Endothelial cell of umbilical vein (primary cell): ENCODE results near the gene BRI3. TPM values are rescaled to one million over a fixed set of nuclear protein-coding genes. Genes with fewer than 3 reads are reported as not detected.

Experiments
- BruUV-seq: library from RNA; stranded (reverse); fragments of 400-500 nt; replicated peaks from 2 replicates; lab custom pipeline; 2021; lab: Mats Ljungman, UMichigan
- CTCF ChIA-PET: fragments of 300-600, 350-600 bp; sonication (Branson Sonifier 250); formaldehyde crosslinking; loops from one replicate; lab custom pipeline; 2021; ENCODE audit warnings: antibody characterized with exemption, inconsistent platforms; lab: Charles Lee
- POLR2A ChIA-PET: fragments of 300-600, 350-600 bp; sonication (Branson Sonifier 250); formaldehyde crosslinking; loops from one replicate; lab custom pipeline; 2021; ENCODE audit warnings: antibody characterized with exemption, inconsistent platforms; lab: Charles Lee
- DNase-seq: peaks from one replicate; pipeline ENCODE4 v3.0.0-alpha.2; 2011; ENCODE audit warnings: low read depth, low spot score
- FAIRE-seq: peaks from 2 replicates; lab custom pipeline; 2011; peaks lifted over from hg19 to GRCh38; lab: Jason Lieb, UNC
- H2AFZ ChIP-seq: 2 replicates; pipeline ENCODE4 v1.6.0; 2012; ENCODE audit warnings: low read depth, low read length, control low read depth, inconsistent platforms
- H3K27ac ChIP-seq: 2 replicates; pipeline ENCODE4 v1.5.1; 2011; ENCODE audit warnings: low read depth, mild to moderate bottlenecking, control low read depth, low read length, moderate library complexity; ENCODE audit not compliant: insufficient read depth
- H3K27me3 ChIP-seq, 2 experiments: 2 replicates each; pipeline versions ENCODE4 v1.6.0 to v1.6.1; 2011; ENCODE audit warnings: low read length in 2 of 2, mixed read lengths in 1 of 2; ENCODE audit not compliant: control insufficient read depth in 2 of 2, insufficient read depth in 2 of 2
- H3K36me3 ChIP-seq, 2 experiments: 2 replicates in 1 of 2; 3 replicates in 1 of 2; pipeline ENCODE4 v1.5.1; 2011; ENCODE audit warnings: low read length in 2 of 2, mild to moderate bottlenecking in 1 of 2, moderate library complexity in 1 of 2; ENCODE audit not compliant: control insufficient read depth in 2 of 2, insufficient read depth in 2 of 2; ENCODE audit errors: extremely low read depth in 1 of 2
- H3K4me1 ChIP-seq: 3 replicates; pipeline ENCODE4 v1.5.1; 2011; ENCODE audit warnings: mild to moderate bottlenecking, low read length; ENCODE audit not compliant: control insufficient read depth, insufficient read depth; ENCODE audit errors: extremely low read depth
- H3K4me2 ChIP-seq: 2 replicates; pipeline ENCODE4 v1.6.1; 2011; ENCODE audit warnings: low read length, control low read depth, mixed read lengths; ENCODE audit not compliant: insufficient read depth
- H3K4me3 ChIP-seq, 3 experiments: fragments of 200-600 bp in 1 of 3; sonication (generic), shearing (Covaris generic) in 1 of 3; replicated peaks in 1 of 3; 2 replicates each; pipeline ENCODE4 v1.5.1; 2011 to 2016; ENCODE audit warnings: control low read depth in 3 of 3, low read length in 3 of 3, mild to moderate bottlenecking in 2 of 3, inconsistent platforms in 1 of 3, low read depth in 1 of 3, moderate library complexity in 1 of 3; ENCODE audit not compliant: insufficient read depth in 1 of 3
- H3K79me2 ChIP-seq: 2 replicates; pipeline ENCODE4 v1.6.0; 2012; ENCODE audit warnings: low read length, inconsistent platforms; ENCODE audit not compliant: control insufficient read depth, insufficient read depth
- H3K9ac ChIP-seq: replicated peaks from 2 replicates; pipeline ENCODE3; 2011; ENCODE audit warnings: low read length, control low read depth; ENCODE audit not compliant: insufficient read depth; ENCODE audit errors: extremely low read depth
- H3K9me1 ChIP-seq: replicated peaks from 3 replicates; pipeline ENCODE4 v1.6.0; 2011; ENCODE audit warnings: mild to moderate bottlenecking, low read length; ENCODE audit not compliant: control insufficient read depth, insufficient read depth; ENCODE audit errors: extremely low read depth
- H3K9me3 ChIP-seq: replicated peaks from 2 replicates; pipeline ENCODE4 v1.5.1; 2012; ENCODE audit warnings: low read length, inconsistent platforms; ENCODE audit not compliant: control insufficient read depth, insufficient read depth
- H4K20me1 ChIP-seq: replicated peaks from 2 replicates; pipeline ENCODE3; 2011; ENCODE audit warnings: mild to moderate bottlenecking, low read length; ENCODE audit not compliant: control insufficient read depth, insufficient read depth; ENCODE audit errors: extremely low read depth
- FOS ChIP-seq: IDR thresholded peaks from 2 replicates; pipeline ENCODE4 v1.6.1; 2011; ENCODE audit warnings: mild to moderate bottlenecking, low read length, moderate library complexity, borderline replicate concordance; ENCODE audit not compliant: insufficient read depth
- GATA2 ChIP-seq: IDR thresholded peaks from 2 replicates; pipeline ENCODE4 v1.7.0; 2011; ENCODE audit warnings: low read depth, mild to moderate bottlenecking, moderate library complexity, mixed read lengths, low read length; ENCODE audit not compliant: insufficient read length, insufficient read depth
- POLR2AphosphoS5 ChIP-seq: IDR thresholded peaks from 2 replicates; pipeline ENCODE4 v1.6.1; 2012; ENCODE audit warnings: low read depth, mild to moderate bottlenecking, control low read depth, low read length, moderate library complexity; ENCODE audit not compliant: insufficient read depth
- dilution Hi-C: fragments of 300-500 bp; cut with MboI; formaldehyde crosslinking; loops from one replicate; pipeline ENCODE4 v1.15.0; 2019; ENCODE audit warnings: low sequenced_read_pairs; ENCODE audit not compliant: extremely low pct_ligation_motif_present
- intact Hi-C: fragments of 100-400 bp; cut with micrococcal nuclease; formaldehyde crosslinking; loops from one replicate; pipeline ENCODE4 v1.10.0; 2022
- polyA plus RNA-seq, 4 experiments: library from polyadenylated mRNA; depleted of rRNA in 3 of 4; stranded (reverse) in 3 of 4; unstranded in 1 of 4; fragments of >200 nt; gene quantifications; 2 replicates each; pipeline versions ENCODE4 v1.2.1 to v1.2.3, GENCODE V29; 2011 to 2012; ENCODE audit warnings: missing spikeins in 1 of 4
- total RNA-seq: library from RNA; stranded (reverse); gene quantifications from 2 replicates; pipeline ENCODE4 v1.2.3, GENCODE V29; 2021
- TF ChIP-seq, protein P1 (sequence below): IDR thresholded peaks from 2 replicates; pipeline ENCODE4 v1.6.1; 2011; ENCODE audit not compliant: insufficient read depth, insufficient read length
- TF ChIP-seq, protein P2 (sequence below), 2 donors: IDR thresholded peaks; 1 replicate in 1 of 2; 2 replicates in 1 of 2; pipeline ENCODE4 v1.5.1; 2011; ENCODE audit warnings: low read length in 2 of 2, mild to moderate bottlenecking in 2 of 2, moderate library complexity in 2 of 2, control low read depth in 1 of 2, inconsistent platforms in 1 of 2, low read depth in 1 of 2; ENCODE audit not compliant: insufficient read depth in 1 of 2; ENCODE audit errors: extremely low read depth in 1 of 2

BRI3 gene
- total and polyA plus RNA-seq, 2 donors (not counting 3 experiments of a cell fraction or from before 2014, with no cell fraction given) = 214 to 317 TPM

DNA sequence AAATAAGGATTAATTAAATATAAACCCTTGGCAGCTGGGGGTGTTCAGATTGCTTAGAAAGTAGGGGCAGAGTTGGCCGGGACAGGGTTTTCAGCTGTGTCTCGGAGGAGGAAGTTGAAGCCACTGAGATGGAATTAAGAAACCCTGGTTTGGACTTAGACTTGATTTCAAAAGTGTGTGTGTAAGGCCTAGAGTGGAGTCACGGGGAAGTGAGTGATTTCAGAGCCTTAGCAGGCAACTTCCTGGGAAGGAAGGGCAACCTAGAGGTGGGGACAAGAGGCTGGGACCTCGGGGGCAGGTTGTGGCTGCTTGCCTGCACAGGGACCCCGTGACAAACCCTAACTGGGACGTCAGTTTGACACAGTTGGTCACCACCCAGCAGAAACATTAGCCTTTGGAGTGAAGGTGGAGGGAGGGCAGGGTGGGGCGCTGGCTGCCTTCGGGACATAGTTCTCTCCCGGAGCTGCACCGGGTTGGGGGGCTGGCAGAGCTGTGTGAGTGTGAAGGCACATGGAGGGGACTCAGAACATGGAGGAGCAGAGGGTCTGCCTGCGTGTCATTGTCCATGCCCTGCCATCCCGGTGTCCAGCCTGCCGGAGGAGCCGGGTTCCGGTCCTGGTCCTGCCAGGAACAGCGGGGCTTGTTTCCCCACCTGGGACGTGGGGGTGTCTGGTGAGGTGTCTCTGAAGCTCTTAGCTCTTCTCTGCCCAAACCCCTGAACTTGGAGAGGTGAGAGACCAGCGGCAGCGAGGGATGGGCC, 1.8 kb downstream of the BRI3 start:
- Histone ChIP-seq H4K20me1 (no peaks in the 10 kb centered on the region), H3K4me3 (peak overlapping the region; percentile 20 to 95 (median 83)), H3K9me3 (no peaks in the 10 kb centered on the region), H3K4me2 (peak overlapping the region; percentile 87), H3K27ac (peak overlapping the region; percentile 72), H3K9ac (peak overlapping the region; percentile 87), H3K79me2 (peaks cover 64% of the 10 kb centered on the region), H3K9me1 (no peaks in the 10 kb centered on the region), H3K36me3 (peaks cover 2 to 23% of the 10 kb centered on the region in 2 experiments), H2AFZ (no peak overlapping the region), H3K4me1 (peaks cover 38% of the 10 kb centered on the region), H3K27me3 (no peaks in the 10 kb centered on the region)
- TF ChIP-seq FOS = peak; percentile 22
- peak; percentile 38 for TF ChIP-seq POLR2AphosphoS5
- TF ChIP-seq, protein P1, sequence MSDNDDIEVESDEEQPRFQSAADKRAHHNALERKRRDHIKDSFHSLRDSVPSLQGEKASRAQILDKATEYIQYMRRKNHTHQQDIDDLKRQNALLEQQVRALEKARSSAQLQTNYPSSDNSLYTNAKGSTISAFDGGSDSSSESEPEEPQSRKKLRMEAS = no peak
- POLR2A ChIA-PET = interaction anchor here (0.5 kb wide), 1 partner anchor 31 kb away, joined by 4 read pairs; no protein-coding TSS in a partner anchor
- intact Hi-C loops = loop anchor here (2.0 to 5.0 kb wide), 4 partner anchors 71 to 134 kb away; partner anchors contain the start of gene BAIAP2L1
- BruUV-seq = no TSS peak
- FAIRE-seq (peak; percentile 90), DNase-seq (peak; percentile 62)
- CTCF ChIA-PET = interaction anchor here (0.9 to 2.9 kb wide), 7 partner anchors 16 to 135 kb away, joined by 3 to 7 read pairs (median 4); partner anchors contain the start of gene BAIAP2L1
- dilution Hi-C loops = no loop called here

DNA sequence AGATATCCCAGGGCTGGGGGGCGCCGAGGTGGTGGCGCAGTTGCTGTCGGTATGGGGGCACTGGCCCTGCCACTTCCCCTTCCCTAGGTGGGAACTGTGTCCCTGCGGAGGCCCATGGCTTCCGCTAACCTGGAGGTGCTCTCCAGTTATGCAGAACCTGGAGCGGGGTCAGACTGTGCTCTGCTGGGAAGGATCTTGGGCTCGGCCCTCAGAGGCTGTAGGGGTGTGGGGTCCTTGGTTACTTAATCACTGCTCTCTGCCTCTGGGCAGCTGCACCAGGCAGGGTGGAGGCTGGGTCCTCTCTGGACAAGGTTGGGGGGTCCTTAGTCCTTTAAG, 2.4 kb downstream of the BRI3 start:
- Histone ChIP-seq H3K79me2 (peaks cover 70% of the 10 kb centered on the region), H3K36me3 (peaks cover 2 to 26% of the 10 kb centered on the region in 2 experiments), H3K27me3 (no peaks in the 10 kb centered on the region), H3K4me1 (peaks cover 38% of the 10 kb centered on the region), H4K20me1 (no peaks in the 10 kb centered on the region), H3K9me3 (no peaks in the 10 kb centered on the region), H3K4me3 (peak overlapping the region; percentile 20 to 95 (median 83)), H2AFZ (no peak overlapping the region), H3K9me1 (no peaks in the 10 kb centered on the region), H3K4me2 (peak overlapping the region; percentile 87), H3K27ac (peak overlapping the region; percentile 72), H3K9ac (peak overlapping the region; percentile 59)
- dilution Hi-C loops (no loop called here), intact Hi-C loops (loop anchor here (1.0 to 5.0 kb wide), 6 partner anchors 32 to 133 kb away; partner anchors contain the start of genes BAIAP2L1 and TECPR1)
- CTCF ChIA-PET = interaction anchor here (1.2 to 2.9 kb wide), 4 partner anchors 17 to 135 kb away, joined by 3 to 6 read pairs (median 4); no protein-coding TSS in a partner anchor
- POLR2A ChIA-PET = interaction anchor here (0.5 kb wide), 1 partner anchor 30 kb away, joined by 4 read pairs; no protein-coding TSS in a partner anchor
- no TSS peak for BruUV-seq
- DNase-seq = no peak
- peak; percentile 28 for FAIRE-seq
- TF ChIP-seq, protein P2, sequence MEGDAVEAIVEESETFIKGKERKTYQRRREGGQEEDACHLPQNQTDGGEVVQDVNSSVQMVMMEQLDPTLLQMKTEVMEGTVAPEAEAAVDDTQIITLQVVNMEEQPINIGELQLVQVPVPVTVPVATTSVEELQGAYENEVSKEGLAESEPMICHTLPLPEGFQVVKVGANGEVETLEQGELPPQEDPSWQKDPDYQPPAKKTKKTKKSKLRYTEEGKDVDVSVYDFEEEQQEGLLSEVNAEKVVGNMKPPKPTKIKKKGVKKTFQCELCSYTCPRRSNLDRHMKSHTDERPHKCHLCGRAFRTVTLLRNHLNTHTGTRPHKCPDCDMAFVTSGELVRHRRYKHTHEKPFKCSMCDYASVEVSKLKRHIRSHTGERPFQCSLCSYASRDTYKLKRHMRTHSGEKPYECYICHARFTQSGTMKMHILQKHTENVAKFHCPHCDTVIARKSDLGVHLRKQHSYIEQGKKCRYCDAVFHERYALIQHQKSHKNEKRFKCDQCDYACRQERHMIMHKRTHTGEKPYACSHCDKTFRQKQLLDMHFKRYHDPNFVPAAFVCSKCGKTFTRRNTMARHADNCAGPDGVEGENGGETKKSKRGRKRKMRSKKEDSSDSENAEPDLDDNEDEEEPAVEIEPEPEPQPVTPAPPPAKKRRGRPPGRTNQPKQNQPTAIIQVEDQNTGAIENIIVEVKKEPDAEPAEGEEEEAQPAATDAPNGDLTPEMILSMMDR (IDR thresholded peaks at IDR 0.05; ENCODE audit: extremely low read depth in 1 of 2, insufficient read depth in 1 of 2, low read depth in 1 of 2, low read length in 2 of 2) = no peak
- TF ChIP-seq GATA2 = no peak
